Hepatocyte (in vitro differentiated cells): ENCODE results near the gene SNAPC5. TPM values are rescaled to one million over a fixed set of nuclear protein-coding genes. Genes with fewer than 3 reads are reported as not detected.

ENCODE experiments used
- DNase-seq: peaks from one replicate; pipeline ENCODE4 v3.0.0-alpha.2; 2016; ENCODE audit warnings: low spot score
- H2AFZ ChIP-seq: fragments of 200-600 bp; sonication (generic); 2 replicates; pipeline ENCODE4 v1.6.0; 2016; ENCODE audit warnings: antibody characterized with exemption, mild to moderate bottlenecking
- H3K27ac ChIP-seq: fragments of 200-600 bp; sonication (generic); 2 replicates; pipeline ENCODE4 v1.5.1; 2016; ENCODE audit warnings: mild to moderate bottlenecking
- H3K27me3 ChIP-seq: fragments of 200-600 bp; sonication (generic); 2 replicates; pipeline ENCODE4 v1.6.1; 2016
- H3K36me3 ChIP-seq: fragments of 200-600 bp; sonication (generic); replicated peaks from 2 replicates; pipeline ENCODE4 v1.5.1; 2016; ENCODE audit warnings: low read depth; ENCODE audit not compliant: insufficient read depth
- H3K4me1 ChIP-seq: fragments of 200-600 bp; sonication (generic); 2 replicates; pipeline ENCODE4 v1.5.1; 2016; ENCODE audit warnings: mild to moderate bottlenecking, moderate library complexity; ENCODE audit not compliant: insufficient read depth
- H3K4me2 ChIP-seq: fragments of 200-600 bp; sonication (generic); 2 replicates; pipeline ENCODE4 v1.6.0; 2016
- H3K4me3 ChIP-seq: fragments of 200-600 bp; sonication (generic); 2 replicates; pipeline ENCODE4 v1.5.1; 2016; ENCODE audit warnings: mild to moderate bottlenecking
- H3K79me2 ChIP-seq: fragments of 200-600 bp; sonication (generic); 2 replicates; pipeline ENCODE4 v1.6.0; 2017; ENCODE audit warnings: mild to moderate bottlenecking
- H3K9me2 ChIP-seq: fragments of 200-600 bp; sonication (generic); replicated peaks from 2 replicates; pipeline ENCODE4 v1.6.0; 2017; ENCODE audit warnings: mild to moderate bottlenecking; ENCODE audit not compliant: insufficient read depth
- H3K9me3 ChIP-seq: fragments of 200-600 bp; sonication (generic); 2 replicates; pipeline ENCODE4 v1.5.1; 2016; ENCODE audit warnings: low read depth, mild to moderate bottlenecking
- H4K20me1 ChIP-seq: fragments of 200-600 bp; sonication (generic); 2 replicates; pipeline ENCODE4 v1.6.0; 2016; ENCODE audit warnings: mild to moderate bottlenecking; ENCODE audit not compliant: insufficient read depth, poor library complexity, severe bottlenecking
- EZH2 ChIP-seq: fragments of 200-600 bp; sonication (generic); IDR thresholded peaks from 2 replicates; pipeline ENCODE4 v1.6.1; 2016; ENCODE audit warnings: antibody characterized with exemption, mild to moderate bottlenecking, borderline replicate concordance
- EZH2phosphoT487 ChIP-seq: fragments of 200-600 bp; sonication (generic); IDR thresholded peaks from one replicate; pipeline ENCODE4 v1.6.1; 2018; ENCODE audit warnings: antibody characterized with exemption, mild to moderate bottlenecking, low read depth, moderate library complexity; ENCODE audit not compliant: unreplicated experiment, severe bottlenecking
- WGBS: methylation state at CpG from one replicate; pipeline ENCODE4 v1.1.6; 2016; ENCODE audit warnings: low lambda C conversion rate; ENCODE audit errors: missing lambda C conversion rate; 5-methylcytosine and 5-hydroxymethylcytosine counted together
- polyA plus RNA-seq: library from polyadenylated mRNA; unstranded; fragments of >200 nt; fragmentation: Nextera tagmentation; extraction: Ambion mirVana; gene quantifications from 2 replicates; pipeline ENCODE4 v1.2.1, GENCODE V29; 2016
- total RNA-seq: library from RNA; depleted of rRNA; stranded (reverse); fragments of >200 nt; gene quantifications from 2 replicates; pipeline ENCODE4 v1.2.3, GENCODE V29; 2014
- TF ChIP-seq, protein P1 (sequence below): fragments of 200-600 bp; sonication (generic); IDR thresholded peaks from 2 replicates; pipeline ENCODE4 v1.5.1; 2016; ENCODE audit warnings: antibody characterized with exemption, mild to moderate bottlenecking; ENCODE audit not compliant: poor library complexity

The SNAPC5 gene
- total and polyA plus RNA-seq, 2 experiments from 2014 or later = 23.2 to 36.6 TPM

DNA sequence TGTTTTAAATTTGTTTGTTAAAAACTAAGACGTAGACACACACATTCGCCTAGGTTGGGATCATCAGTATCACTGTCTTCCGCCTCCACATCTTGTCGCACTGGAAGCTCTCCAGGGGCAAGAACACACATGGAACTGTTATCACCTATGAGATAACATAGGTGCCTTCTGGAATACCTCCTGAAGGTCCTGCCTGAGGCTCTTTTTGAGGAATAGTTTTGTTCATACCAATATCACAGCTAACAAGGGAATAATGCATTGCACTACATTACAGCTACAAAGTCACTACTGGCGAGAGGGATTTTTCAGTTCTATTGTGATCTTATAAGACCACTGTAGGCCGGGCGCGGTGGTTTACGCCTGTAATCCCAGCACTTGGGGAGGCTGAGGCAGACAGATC, 37.5 kb upstream of the SNAPC5 start:
- DNase-seq = no peak
- Histone ChIP-seq H3K79me2 (no peaks in the 10 kb centered on the region), H3K36me3 (no peaks in the 10 kb centered on the region), H3K4me3 (no peak overlapping the region), H3K9me2 (peaks cover 3% of the 10 kb centered on the region), H3K9me3 (no peaks in the 10 kb centered on the region), H3K27ac (no peak overlapping the region), H3K4me2 (no peak overlapping the region), H2AFZ (no peak overlapping the region), H3K4me1 (no peaks in the 10 kb centered on the region), H4K20me1 (no peaks in the 10 kb centered on the region), H3K27me3 (no peaks in the 10 kb centered on the region)
- 95% methylated on average over 9 of the region's 9 CpGs for WGBS
- TF ChIP-seq, protein P1, sequence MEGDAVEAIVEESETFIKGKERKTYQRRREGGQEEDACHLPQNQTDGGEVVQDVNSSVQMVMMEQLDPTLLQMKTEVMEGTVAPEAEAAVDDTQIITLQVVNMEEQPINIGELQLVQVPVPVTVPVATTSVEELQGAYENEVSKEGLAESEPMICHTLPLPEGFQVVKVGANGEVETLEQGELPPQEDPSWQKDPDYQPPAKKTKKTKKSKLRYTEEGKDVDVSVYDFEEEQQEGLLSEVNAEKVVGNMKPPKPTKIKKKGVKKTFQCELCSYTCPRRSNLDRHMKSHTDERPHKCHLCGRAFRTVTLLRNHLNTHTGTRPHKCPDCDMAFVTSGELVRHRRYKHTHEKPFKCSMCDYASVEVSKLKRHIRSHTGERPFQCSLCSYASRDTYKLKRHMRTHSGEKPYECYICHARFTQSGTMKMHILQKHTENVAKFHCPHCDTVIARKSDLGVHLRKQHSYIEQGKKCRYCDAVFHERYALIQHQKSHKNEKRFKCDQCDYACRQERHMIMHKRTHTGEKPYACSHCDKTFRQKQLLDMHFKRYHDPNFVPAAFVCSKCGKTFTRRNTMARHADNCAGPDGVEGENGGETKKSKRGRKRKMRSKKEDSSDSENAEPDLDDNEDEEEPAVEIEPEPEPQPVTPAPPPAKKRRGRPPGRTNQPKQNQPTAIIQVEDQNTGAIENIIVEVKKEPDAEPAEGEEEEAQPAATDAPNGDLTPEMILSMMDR = no peak
- TF ChIP-seq EZH2 (no peak), EZH2phosphoT487 (no peak)

DNA sequence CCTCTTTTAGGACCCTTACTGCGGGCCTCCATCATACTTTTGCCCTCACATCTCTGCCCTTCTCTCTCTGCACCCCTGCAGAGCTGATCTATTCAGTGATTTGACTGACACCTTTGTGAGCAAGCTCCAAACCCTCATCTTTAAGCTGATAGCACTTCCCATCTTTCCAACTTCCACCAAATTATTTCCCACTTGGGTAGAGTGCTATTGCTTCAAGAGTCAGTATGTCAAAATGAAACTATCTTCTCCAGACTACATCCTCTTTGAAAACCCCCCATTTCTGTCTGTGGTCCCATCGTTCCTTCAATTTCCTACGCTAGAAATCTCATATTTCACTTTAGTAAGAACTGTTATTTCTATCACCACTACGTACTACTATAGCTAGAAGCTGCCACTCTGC, 27.3 kb upstream of the SNAPC5 start:
- H3K27ac ChIP-seq = no peak overlapping the region
- TF ChIP-seq EZH2phosphoT487 (no peak), EZH2 (no peak)
- TF ChIP-seq, protein P1 = no peak
- H2AFZ ChIP-seq = no peak overlapping the region
- no peaks in the 10 kb centered on the region for H3K9me2 ChIP-seq
- no peaks in the 10 kb centered on the region for H3K9me3 ChIP-seq
- no peak overlapping the region for H3K4me3 ChIP-seq
- H3K4me2 ChIP-seq = no peak overlapping the region
- H3K27me3 ChIP-seq = no peaks in the 10 kb centered on the region
- H3K36me3 ChIP-seq = no peaks in the 10 kb centered on the region
- H4K20me1 ChIP-seq = no peaks in the 10 kb centered on the region
- no peaks in the 10 kb centered on the region for H3K4me1 ChIP-seq
- DNase-seq = no peak
- 98% methylated on average over 4 of the region's 4 CpGs for WGBS
- H3K79me2 ChIP-seq = no peaks in the 10 kb centered on the region

DNA sequence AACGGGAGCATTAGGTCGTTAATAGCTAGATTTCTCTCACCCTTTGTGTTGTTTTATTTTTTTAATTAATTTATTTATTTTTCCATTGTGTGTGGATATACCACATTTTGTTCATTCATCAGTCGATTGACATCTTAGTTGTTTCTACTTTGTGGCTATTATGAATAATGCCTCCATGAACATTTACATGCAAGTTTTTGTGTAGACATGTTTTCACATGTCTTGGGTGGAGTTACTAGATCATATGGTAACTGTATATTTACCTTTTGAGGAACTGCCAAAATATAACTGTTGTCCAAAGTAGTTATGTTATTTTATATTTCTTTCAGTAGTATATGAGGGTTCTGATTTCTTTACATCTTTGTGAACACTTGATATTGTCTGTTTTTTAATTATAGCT, 26.4 kb upstream of the SNAPC5 start:
- no peak for TF ChIP-seq EZH2phosphoT487
- TF ChIP-seq, protein P1 = no peak
- TF ChIP-seq EZH2 = no peak
- Histone ChIP-seq H3K4me3 (no peak overlapping the region), H4K20me1 (no peaks in the 10 kb centered on the region), H2AFZ (no peak overlapping the region), H3K4me2 (no peak overlapping the region), H3K4me1 (no peaks in the 10 kb centered on the region), H3K27ac (no peak overlapping the region), H3K79me2 (no peaks in the 10 kb centered on the region), H3K9me2 (no peaks in the 10 kb centered on the region), H3K27me3 (no peaks in the 10 kb centered on the region), H3K9me3 (no peaks in the 10 kb centered on the region), H3K36me3 (no peaks in the 10 kb centered on the region)
- DNase-seq = no peak
- WGBS = 95% methylated on average over 3 of the region's 3 CpGs

DNA sequence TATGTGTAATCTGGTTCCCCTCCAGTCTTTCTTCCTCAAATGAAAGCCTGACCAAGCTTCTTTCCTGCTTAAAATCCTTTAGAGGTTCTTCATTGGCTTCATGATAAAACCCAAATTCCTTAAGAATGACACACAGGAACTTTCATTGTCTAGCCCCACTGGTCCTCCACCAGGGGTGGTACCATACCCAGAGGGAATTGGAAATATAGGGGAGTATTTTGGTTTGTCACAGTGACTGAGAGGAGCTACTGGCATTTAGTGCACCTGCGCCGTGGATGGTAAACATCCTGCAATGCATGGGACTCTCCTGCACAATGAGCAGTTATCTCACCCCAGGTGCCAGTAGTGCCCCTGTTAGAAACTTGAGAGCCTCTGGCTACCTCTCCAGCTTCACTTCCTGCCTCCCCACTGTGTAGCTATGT, 18.4 kb upstream of the SNAPC5 start:
- H3K27me3 ChIP-seq = no peaks in the 10 kb centered on the region
- H3K79me2 ChIP-seq = no peaks in the 10 kb centered on the region
- no peak overlapping the region for H2AFZ ChIP-seq
- 100% methylated on average over 2 of the region's 2 CpGs for WGBS
- TF ChIP-seq, protein P1 = no peak
- TF ChIP-seq EZH2phosphoT487 (no peak), EZH2 (no peak)
- no peaks in the 10 kb centered on the region for H3K4me1 ChIP-seq
- H3K4me2 ChIP-seq = no peak overlapping the region
- no peak overlapping the region for H3K4me3 ChIP-seq
- H3K36me3 ChIP-seq = no peaks in the 10 kb centered on the region
- H4K20me1 ChIP-seq = no peaks in the 10 kb centered on the region
- no peaks in the 10 kb centered on the region for H3K9me3 ChIP-seq
- H3K9me2 ChIP-seq = no peaks in the 10 kb centered on the region
- no peak for DNase-seq
- H3K27ac ChIP-seq = no peak overlapping the region
